Stimulated activated CD8-positive, alpha-beta memory T cell treated with anti-CD3 and anti-CD28 coated beads, Interleukin-12 subunit alpha, Interleukin-12 subunit beta, amount 100 ng/mL, for 24 hours (primary cell): Measurements from ENCODE around the gene BAZ2B.

Experiments used
- DNase-seq: peaks from one replicate; pipeline ENCODE4 v3.0.0-alpha.2; 2020; ENCODE audit errors: extremely low read depth

Gene BAZ2B

DNA sequence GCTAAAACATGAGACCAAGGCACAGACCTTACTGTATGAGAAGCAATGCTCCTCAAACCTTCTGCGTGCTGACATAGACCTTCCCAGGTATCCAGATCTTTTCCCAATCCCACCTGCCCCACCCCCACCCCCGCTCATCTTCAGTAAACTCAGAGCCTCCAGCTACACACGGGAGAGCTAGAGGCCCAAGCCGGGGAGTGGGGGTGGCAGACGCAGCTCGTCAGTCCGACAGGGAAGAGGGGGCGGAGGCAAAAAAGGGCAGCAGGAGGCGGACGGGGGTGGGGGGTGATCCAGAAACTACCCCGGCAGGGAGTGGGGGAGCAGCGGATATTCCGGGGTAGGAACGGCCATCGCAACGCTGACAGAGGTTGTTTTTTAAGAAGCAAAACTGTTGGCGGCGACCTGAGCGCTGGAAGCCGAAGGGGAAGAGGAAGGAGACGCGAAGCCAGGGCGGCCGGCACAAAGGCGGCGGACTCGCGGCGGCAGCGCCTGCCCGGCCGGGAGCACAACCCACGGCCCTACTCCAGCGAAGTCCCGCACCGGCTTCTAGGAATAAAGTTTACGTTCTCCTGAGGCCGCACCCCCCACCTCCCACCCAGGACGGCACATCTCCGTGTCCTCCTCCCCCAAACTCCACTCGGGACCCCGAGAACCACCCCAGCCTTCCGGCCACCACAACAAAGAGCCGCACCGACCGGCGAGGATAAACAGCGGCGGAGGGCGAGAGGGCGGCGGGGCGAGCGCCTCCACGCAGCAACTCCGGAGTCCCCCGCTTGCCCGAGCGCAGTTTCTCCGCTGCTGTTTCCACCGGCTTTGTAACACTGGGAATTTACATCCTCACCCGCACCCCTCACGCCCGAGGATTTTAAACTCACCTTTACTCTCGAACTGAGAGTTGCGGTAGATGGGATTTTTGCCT is 722 bp downstream of the BAZ2B start:
- no peak for DNase-seq

DNA sequence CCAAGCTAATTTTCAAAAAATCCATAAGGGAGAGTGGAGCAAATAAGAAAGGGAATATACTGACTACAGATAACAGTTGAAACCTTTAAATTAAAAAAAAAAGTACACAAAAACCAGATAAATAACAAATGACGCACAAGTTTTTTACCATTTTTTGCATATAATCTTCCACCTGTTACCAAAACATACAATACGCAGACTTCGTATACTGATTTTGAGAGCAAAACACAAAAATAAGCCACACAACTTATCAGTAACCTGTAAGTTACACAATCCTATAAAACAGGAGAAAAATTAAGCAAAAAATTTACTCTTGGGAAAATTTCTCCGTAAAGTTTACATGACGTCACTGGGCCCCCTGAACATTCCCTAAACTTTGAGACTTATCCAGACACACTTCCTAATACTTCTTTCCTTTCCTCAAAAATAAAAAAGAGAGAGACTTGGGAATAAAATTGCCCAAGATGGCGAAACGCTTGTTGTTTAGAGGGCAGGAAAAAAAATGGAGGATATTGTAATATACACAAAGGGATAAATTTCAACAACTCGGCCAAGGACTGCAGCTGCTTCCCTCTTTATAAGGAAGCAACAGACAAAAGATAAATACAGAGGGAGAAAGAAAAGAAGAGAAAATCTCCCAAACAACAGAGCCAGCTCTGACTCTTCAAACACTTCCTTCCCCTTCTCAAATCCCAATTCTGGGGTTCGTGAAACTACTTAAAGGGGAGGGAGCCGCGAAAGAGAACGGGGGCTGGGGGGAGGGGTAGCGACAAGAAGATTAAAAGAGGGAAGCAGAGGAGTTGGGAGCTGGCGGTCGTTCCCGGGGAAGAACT is 1.6 kb downstream of the BAZ2B start:
- no peak for DNase-seq

DNA sequence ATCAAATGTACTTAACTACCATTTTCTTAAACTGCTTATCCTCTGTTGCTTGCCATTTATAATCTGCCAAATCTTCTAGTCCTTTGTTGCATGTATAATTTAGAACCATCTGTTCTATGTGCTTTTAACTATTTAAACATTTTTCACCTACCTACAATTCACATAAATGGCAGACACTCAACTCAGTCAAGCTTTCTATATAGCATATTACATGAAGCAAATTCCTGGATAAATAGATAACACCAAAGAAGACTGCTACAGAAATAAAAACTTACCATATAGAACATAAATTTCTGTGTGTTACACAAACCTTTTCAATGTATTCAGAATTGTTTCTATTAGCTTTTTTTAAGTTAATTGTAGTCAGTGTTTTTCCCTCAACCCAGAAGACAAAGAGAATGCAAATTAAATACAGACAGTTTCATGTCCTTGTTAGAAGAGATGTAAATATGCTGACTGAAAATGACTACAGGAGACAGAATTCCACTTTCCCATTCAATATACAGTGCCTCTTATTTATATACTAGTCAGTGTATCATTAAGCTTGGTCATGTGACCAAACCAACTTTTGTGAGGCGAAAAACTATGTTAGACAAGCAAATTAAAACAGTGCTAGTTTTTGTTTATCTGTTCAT is 2.6 kb downstream of the BAZ2B start:
- no peak for DNase-seq

DNA sequence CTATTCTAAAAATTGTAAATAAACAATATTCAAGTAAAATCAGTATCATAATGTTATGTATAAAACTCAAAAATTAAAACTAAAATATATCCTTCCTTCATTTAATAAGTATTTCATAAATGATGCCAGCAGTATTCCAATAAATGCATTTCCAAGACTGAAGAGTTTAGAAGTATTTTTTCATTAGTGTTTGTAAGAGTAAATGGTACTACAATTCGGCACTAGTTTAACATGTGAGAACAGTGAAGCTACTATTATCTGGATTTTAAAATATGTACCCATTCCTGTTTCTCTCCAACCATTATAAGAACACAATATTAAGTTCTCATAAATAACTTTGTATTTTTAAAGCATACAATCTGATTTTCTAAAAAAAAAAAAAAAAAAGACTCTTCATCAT is 3.3 kb downstream of the BAZ2B start:
- DNase-seq, result no peak

DNA sequence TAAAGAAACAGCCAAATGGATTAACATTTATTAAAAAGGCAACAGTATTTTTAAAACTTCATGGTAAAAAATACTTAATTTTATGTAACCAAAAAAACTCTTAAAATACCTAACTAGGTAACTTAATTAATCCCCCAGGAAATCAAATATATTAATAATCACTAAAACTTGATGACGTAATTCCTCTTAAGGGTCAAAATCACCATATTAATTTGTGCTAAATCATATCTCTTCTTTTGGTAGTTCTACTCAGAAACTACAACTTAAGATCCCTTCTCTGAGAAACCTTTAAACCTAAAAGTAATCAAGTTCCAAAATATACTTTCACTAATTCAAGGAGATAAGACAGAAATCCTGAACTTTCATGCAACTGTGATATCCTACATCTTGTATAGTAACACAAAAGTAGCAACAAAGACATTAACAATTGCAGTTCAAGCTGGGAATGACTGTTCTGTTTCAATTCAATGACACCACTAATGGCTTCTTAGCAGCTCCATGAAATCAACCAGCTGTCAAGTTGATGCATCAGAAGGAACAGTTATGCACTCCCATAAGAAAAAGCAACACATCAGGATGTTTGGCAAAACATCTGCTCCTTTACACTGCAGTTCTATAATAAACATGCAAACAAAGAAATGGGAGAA is 4.0 kb downstream of the BAZ2B start:
- no peak for DNase-seq

DNA sequence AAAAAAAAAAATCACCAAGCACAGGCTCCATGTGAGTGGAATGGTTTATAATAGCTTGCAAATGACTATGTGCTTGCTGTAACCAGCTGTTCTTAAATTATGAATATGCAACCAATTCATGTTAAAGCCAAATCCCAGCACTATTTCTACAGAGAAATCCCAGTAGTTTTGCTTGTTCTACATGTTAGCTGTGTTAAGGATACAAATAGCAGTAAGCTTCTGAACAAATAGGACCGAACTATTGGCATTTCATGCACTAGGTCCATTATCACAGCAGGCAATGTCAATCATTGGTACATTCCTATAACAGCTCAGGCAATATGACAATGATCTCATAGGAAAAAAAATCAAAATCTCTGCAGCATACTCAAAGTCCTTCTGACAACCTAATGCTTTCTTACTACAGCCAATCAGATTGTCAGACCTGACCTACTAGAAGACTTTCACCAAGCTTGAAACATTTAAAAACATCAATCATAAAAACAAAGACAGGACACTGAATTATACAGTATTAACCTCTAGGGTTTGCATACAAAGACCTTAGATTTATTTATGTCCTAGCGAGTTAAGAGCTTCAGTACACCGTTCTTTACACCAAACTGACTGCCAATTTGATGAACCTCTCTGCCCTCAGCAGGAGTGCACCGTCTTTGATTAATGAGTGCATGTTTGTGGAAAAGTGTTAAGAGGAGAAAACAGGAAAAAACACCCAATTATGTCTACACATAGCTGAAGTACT is 6.4 kb downstream of the BAZ2B start:
- DNase-seq, result no peak

DNA sequence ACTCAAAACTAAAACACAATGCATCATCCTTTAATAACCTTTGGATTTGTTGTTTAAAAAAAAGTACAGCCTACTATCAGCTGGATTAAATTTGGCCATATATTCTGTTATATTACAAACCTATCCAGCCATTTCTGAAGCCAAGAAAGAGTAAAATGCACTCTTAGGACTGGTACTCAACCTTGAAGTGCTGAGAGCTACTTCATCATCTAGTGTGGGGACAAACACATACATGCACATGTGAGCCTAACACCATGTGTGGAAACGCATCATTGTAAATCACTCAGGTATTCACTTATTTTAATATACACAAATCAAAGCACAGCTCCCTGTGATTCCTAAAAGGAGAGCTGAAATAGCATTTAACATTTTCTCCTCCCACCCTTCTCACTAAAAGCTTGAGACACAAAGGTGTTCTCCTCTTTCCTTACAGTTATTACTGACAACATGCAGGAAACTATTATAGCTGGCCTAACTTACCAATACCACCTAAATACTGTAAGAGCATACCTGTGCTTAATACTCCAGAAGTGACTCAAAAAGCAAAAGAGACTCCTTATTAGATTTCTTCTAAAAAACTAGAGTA is 7.5 kb downstream of the BAZ2B start:
- no peak for DNase-seq

DNA sequence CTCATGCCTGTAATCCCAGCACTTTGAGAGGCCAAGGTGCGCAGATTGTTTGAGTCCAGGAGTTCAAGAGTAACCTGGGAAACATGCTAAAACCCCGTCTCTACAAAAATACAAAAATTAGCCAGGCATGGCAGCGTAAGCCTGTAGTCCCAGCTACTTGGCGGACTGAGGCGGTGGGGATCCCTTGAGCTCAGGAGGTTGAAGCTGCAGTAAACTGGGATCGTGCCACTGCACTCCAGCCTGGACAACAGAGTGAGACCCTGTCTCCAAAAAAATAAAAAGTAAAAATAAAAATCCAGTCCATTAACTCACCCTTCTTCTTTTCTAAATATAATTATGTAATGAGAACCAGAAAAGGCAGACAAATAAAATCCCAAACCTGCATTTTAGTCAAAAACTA is 8.2 kb downstream of the BAZ2B start:
- no peak for DNase-seq

DNA sequence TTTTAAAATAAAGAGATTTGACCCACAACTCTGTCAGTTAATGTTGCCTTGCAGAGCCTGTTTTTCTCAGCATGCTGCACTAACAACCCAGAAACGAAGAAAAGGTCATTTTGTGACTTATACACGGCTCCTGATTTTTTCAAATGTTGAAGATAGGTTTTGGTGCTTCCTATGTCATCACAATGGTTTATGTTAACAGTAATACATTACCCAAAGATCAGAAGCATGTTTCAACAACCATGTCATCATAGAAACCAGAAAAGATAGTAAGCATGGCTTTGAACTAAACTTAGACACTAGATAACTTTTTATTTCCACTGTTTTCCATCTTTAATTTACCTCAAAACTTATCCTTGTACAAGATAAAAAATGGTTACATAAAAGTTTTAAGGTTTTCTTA is 10.1 kb downstream of the BAZ2B start:
- DNase-seq, result no peak

DNA sequence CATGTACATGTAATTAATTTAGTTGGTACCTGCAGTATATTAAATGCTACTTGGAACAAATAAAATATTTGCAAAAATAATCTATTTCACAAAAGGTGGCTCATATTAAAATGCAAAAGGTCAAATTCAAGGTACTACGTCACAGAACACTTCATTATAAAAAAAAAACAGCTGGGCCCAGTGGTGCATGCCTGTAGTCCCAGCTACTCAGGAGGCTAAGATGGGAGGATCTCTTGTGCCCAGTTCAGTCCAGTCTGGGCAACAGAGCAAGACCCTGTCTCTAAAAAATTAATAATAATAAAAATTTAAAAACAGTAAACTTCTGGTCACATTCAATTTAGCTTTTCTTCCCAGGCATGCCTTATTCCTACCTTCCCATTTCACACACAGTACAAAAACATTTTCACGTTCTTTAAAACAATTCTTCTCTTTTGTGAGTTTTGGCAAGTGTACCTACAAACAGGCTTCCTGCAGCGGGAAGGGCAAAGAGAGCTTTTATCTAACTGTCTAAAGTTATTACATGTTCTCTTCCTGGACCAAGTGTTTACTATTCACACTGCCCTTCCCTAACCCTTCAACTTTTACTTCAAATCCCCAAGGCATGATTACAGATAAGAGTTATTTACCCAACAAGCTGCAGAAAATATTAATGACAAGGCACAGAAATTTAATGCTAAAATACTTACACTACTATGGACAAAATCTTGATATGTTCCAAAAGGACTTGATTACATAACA is 10.7 kb downstream of the BAZ2B start:
- no peak for DNase-seq

DNA sequence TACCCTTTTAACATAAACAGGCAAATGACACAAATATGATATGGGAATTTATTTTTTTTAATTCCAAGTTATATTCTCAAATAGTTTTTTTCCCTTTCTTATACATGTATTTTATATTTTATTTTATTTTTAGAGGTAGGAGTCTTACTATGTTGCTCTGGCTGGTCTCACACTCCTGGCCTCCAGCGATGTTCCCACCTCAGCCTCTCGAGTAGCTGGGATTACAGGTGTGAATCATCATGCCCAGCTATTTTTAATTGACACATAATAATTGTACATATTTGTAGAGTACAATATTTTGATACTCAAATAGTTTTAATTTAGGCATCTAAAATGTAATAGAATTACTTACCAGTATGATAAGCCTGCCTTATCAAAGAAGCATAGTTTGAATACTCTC is 12.2 kb downstream of the BAZ2B start:
- DNase-seq, result no peak

DNA sequence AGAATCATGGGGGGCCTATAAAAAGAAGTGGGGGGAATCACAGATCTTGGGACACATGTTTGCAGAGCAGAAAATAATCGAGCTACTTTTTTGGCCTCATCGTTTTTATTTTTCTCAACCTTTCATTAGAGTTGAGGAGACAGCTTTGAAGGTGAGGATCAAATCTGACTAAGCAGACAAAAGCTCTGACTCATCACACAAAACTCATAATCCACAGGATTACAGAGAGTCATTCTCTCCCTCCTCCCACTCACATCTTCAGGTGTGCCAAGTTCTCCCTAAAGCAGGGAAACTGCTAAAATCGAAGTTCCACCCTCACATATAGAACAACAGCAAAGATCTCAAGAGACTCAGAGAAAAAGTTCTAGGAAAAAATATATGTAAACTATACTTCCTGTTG is 15.6 kb downstream of the BAZ2B start:
- no peak for DNase-seq

DNA sequence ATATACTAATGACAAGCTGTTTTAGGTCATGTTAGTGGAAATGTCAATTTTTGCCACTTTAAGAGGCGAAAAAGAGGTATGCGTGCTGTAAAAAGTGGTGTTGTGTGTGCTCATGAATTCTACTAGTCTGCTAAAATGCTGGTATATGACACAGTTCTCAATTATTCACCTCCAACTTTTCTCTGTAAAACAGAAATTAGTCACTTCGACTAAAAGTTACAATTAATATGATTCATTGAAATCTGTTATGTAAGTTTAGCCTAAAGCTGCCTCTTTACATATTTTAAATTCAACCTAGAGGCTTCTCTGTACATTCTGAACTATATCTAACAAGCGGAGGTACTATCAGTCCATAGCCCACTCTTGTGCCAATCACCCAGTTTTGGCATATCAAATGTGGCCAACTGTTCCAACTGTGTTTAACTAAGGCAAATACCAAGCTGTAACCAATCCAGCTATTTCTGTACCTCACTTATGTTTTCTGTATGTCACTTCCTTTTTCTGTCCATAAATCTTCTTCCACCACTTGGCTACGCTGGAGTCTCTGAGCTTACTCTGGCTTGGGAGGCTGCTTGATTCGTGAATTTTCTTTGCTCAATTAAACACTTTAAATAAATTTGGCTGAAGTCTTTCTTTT is 20.8 kb downstream of the BAZ2B start:
- no peak for DNase-seq

DNA sequence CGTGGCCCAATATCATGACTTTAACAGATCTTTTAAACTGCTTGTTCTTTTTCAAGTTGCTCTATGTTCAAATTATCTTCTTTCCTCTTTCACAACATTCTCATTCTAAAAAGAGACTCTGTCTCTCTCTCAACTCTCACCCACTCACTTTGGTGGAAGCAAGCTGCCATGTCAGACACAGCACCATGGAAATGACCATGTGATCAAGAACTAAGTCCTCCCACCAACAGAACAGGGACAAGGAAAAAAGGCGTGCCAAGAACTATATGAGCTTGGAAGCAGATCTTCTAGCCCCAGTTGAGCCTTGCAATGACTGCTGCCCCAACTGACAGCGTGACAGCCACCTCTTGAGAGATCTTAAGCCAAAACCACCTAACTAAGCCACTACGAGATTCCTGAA is 23.9 kb downstream of the BAZ2B start:
- no peak for DNase-seq

DNA sequence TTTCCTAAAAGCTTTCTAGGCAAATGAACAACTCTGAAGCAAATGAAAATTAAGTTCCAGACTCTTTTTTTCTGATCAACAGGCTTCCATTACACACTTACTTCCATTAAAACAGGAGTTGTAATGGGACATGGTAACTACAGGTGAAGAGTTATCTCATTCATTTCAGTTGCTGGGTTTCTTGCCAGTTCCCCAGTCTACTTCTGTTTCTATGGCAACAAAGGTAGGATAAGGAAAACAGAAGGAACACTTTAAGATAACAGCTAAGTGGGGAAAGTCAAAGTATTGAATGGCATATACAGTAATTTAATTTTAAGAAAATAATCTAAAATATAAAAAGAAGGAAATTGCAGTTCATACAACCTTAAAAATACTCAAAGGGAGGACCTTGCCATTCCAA is 25.1 kb downstream of the BAZ2B start:
- DNase-seq, result no peak

DNA sequence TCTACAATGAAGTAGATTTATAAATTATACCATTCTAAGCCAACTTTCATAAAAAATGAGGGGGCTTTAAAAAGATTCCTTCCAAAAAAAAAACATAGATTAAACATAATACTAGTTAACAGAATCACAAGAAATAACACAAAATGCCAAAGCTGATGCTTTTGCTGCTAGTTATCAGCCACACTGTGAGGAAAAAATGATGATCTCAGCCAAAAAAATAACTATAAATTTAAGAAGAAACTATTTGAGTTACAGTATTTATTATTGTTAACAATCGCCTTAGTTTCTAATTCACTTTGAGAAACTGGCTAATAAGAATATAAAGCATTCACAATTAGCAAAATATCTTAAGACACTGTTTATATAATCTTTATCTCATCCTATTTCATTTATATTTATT is 27.1 kb downstream of the BAZ2B start:
- no peak for DNase-seq

DNA sequence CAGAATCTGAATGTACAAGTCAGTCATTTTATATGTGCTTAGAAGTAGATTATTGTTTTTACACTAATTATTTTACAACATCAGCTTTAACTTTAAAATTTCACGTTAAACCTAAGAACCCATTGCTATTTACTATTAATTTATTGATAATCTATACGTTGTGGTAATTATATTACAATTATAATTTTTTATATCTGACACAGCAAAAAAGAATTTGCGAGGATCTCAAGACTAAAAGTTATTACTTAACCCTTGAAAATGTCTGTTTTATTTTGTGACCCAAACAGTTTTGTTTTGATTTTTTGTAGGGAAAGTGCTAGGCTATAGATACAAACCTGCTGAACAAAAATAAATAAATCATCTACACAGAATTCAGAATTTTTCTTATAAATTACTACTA is 30.3 kb downstream of the BAZ2B start:
- DNase-seq, result no peak

DNA sequence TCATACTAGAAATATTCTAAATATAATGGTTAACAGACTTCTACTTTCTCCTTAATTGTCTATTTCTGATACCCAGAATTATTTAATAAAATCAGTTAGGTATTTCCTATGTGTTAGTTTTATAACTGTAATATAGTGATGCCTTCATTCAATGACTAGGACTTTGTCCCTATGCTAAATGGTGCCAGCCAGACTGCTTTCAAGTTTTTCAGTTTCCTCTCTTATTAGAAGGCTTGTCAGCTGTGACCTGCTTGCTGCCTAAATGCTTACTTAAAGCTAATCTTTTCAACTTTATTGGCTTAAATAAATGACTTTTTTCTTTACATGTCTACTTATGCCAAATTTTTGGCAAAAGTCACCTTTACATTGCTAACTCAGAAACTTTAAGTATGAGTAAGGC is 30.7 kb downstream of the BAZ2B start:
- DNase-seq, result no peak

DNA sequence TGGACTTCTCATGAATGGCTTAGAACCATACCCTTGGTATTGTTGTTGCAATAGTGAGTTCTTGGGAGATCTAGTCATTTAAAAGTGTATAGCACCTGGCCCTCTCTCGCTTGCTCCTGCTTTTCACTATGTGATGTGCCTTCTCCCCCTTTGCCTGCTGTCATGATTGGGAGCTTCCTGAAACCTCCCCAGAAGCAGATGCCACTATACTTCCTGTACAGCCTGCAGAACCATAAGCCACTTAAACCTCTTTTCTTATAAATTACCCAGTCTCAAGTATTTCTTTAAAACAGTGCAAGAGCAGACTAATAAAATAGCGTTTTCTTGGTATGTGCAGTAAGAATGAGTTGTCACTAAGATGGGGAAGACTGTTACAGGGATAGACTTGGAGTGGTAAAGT is 31.6 kb downstream of the BAZ2B start:
- no peak for DNase-seq
